T-helper 2 cell treated with Interferon-gamma antibody and Interleukin-4, amounts not matched to agents 100 ng/mL and 5 ng/mL, for 36 hours (primary cell): ENCODE measurements around the gene RNF183. TPM values are rescaled to one million over a fixed set of nuclear protein-coding genes. Genes with fewer than 3 reads are reported as not detected.
"Not testable (repeated sequence)": the region's sequence is repeated elsewhere in the genome, so short reads cannot be mapped to it uniquely, and the experiment has no call there.

ENCODE experiments used
- intact Hi-C: fragments of 100-400 bp; cut with micrococcal nuclease; formaldehyde crosslinking; loops from one replicate; pipeline ENCODE4 v1.15.1; 2023
- total RNA-seq: library from RNA; stranded (reverse); gene quantifications from 2 replicates; pipeline ENCODE4 v1.2.3, GENCODE V29; 2022

Gene RNF183
- total RNA-seq, 1 donor from 2014 or later, result 0.45 TPM

GRCh38 chr9:113317777-113318176 lies 14.6 kb upstream of the RNF183 start:
- intact Hi-C loops, result no loop called here

- intact Hi-C loops, result no loop called here
Measured at GRCh38 chr9:113316030-113316429, 12.9 kb upstream of the RNF183 start.

- intact Hi-C loops, result no loop called here
Measured at GRCh38 chr9:113315231-113315630, 12.1 kb upstream of the RNF183 start.

GRCh38 chr9:113313261-113313660 lies 10.1 kb upstream of the RNF183 start:
- intact Hi-C loops, result loop anchor here (2.0 kb wide), 1 partner anchor 16 kb away; no protein-coding TSS in a partner anchor

GRCh38 chr9:113311961-113312360 lies 8.8 kb upstream of the RNF183 start:
- intact Hi-C loops, result loop anchor here (2.0 kb wide), 1 partner anchor 17 kb away; no protein-coding TSS in a partner anchor

- intact Hi-C loops, result no loop called here
Measured at GRCh38 chr9:113310538-113310937, 7.4 kb upstream of the RNF183 start.

- intact Hi-C loops, result loop anchor here (1.0 kb wide), 3 partner anchors 92 to 346 kb away; partner anchors contain the start of gene ALAD
Measured at GRCh38 chr9:113309204-113309813, 6.1 kb upstream of the RNF183 start.

GRCh38 chr9:113307396-113307975 lies 4.3 kb upstream of the RNF183 start:
- intact Hi-C loops, result no loop called here

- intact Hi-C loops, result no loop called here
Measured at GRCh38 chr9:113306566-113306965, 3.4 kb upstream of the RNF183 start.

- intact Hi-C loops, result no loop called here
Measured at GRCh38 chr9:113301548-113301947, 1.6 kb downstream of the RNF183 start.

GRCh38 chr9:113299800-113300292 lies 3.3 kb downstream of the RNF183 start:
- intact Hi-C loops, result no loop called here

GRCh38 chr9:113298924-113299770 lies 4.0 kb downstream of the RNF183 start:
- intact Hi-C loops, result no loop called here

- intact Hi-C loops, result no loop called here
Measured at GRCh38 chr9:113298311-113298710, 4.9 kb downstream of the RNF183 start.

GRCh38 chr9:113296796-113297558 lies 6.2 kb downstream of the RNF183 start:
- intact Hi-C loops, result no loop called here

GRCh38 chr9:113296247-113296646 lies 6.9 kb downstream of the RNF183 start:
- intact Hi-C loops, result not testable (repeated sequence)

GRCh38 chr9:113293285-113293878 lies 9.8 kb downstream of the RNF183 start:
- intact Hi-C loops, result no loop called here

GRCh38 chr9:113290052-113290607 lies 13.0 kb downstream of the RNF183 start:
- intact Hi-C loops, result no loop called here

- intact Hi-C loops, result no loop called here
Measured at GRCh38 chr9:113289091-113289490, 14.1 kb downstream of the RNF183 start.

- intact Hi-C loops, result no loop called here
Measured at GRCh38 chr9:113281356-113281755, 21.8 kb downstream of the RNF183 start.

- intact Hi-C loops, result loop anchor here (5.0 kb wide), 1 partner anchor 1797 kb away; the partner anchor contains the start of gene ECPAS
Measured at GRCh38 chr9:113278840-113279239, 24.3 kb downstream of the RNF183 start.
